ENCODE measurements around the gene FOXA2.

DNA sequence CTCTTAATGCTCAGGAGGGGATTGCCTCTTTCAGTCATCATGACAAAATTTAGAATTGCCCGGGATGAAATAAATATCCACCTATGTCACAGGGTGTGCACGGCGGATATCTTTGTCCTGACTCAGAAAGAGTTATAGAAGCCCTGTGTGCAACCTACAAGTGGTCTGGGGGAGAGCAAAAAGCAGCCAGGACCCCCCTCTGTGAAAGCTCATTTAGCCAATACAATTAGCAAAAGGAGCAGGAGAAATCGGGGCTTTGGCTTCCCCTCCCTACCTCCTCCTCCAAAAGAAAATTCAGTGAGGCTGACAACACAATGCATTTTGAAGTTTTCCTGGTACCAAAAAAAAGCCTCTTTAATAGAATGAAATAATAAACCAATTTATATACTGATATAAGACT, 21.8 kb downstream of the FOXA2 start:
- TF ChIP-seq CTCF (conservative IDR thresholded peaks at IDR 0.05 in 1 of 2, IDR thresholded peaks at IDR 0.05 in 1 of 2; ENCODE audit: low read depth in 1 of 2, low read length in 2 of 2) = no peak
- TF ChIP-seq EZH2 (IDR thresholded peaks at IDR 0.05; ENCODE audit: low read length, missing control alignments) = no peak

Data from fibroblast of lung (primary cell).